Psoas muscle (tissue), 8 donors: ENCODE data around the gene TASOR2. TPM values are rescaled to one million over a fixed set of nuclear protein-coding genes. Genes with fewer than 3 reads are reported as not detected.

Experiments used
- ATAC-seq, 4 donors: fragments of 200-7000 bp; cut with Tn5 transposase; one replicate each; pipeline ENCODE4 v1.9.1; 2020; ENCODE audit warnings: moderate library complexity in 3 of 4, mild to moderate bottlenecking in 2 of 4
- DNase-seq, 2 donors: peaks; one replicate each; pipeline ENCODE4 v3.0.0-alpha.2; 2020
- H3K27ac ChIP-seq: fragments of 200-600 bp; one replicate; pipeline ENCODE4 v1.8.0; 2022
- H3K27me3 ChIP-seq, 3 donors: fragments of 200-600 bp in 1 of 3; one replicate each; pipeline versions ENCODE4 v1.6.1 to v1.8.0; 2013 to 2022; ENCODE audit warnings: low read length in 2 of 3, mild to moderate bottlenecking in 2 of 3, moderate library complexity in 1 of 3; ENCODE audit not compliant: insufficient read depth in 3 of 3
- H3K36me3 ChIP-seq, 2 donors: fragments of 200-600 bp in 1 of 2; one replicate each; pipeline versions ENCODE4 v1.6.1 to v1.8.0; 2013 to 2022; ENCODE audit warnings: low read depth in 1 of 2, mild to moderate bottlenecking in 1 of 2, moderate library complexity in 1 of 2; ENCODE audit not compliant: insufficient read depth in 1 of 2
- H3K4me1 ChIP-seq: fragments of 200-600 bp; one replicate; pipeline ENCODE4 v1.8.0; 2022
- H3K4me3 ChIP-seq: fragments of 200-600 bp; one replicate; pipeline ENCODE4 v1.8.0; 2022; ENCODE audit warnings: mild to moderate bottlenecking
- H3K9me3 ChIP-seq: fragments of 200-600 bp; one replicate; pipeline ENCODE4 v1.8.0; 2022
- CTCF ChIP-seq: fragments of 200-600 bp; IDR thresholded peaks from one replicate; pipeline ENCODE4 v1.8.0; 2022; ENCODE audit warnings: antibody characterized with exemption
- WGBS, 3 donors: extraction: QIAGEN DNeasy Blood & Tissue Kit; methylation state at CpG; one replicate each; pipeline versions ENCODE4 v1.1.6 to v1.1.7; 2013; 5-methylcytosine and 5-hydroxymethylcytosine counted together
- intact Hi-C, 2 donors: fragments of 100-400 bp; cut with DNase I; formaldehyde crosslinking; loops; one replicate each; pipeline versions ENCODE4 v1.11.0 to v1.14.2; 2022
- polyA plus RNA-seq, 3 donors: library from polyadenylated mRNA; stranded (reverse); fragments of 200-250 nt; gene quantifications; one replicate each; pipeline ENCODE4 v1.2.3, GENCODE V29; 2013
- total RNA-seq, 4 donors: library from RNA; stranded (reverse); fragmentation: NEBNext Ultra II Directional in 2 of 4; extraction: Animal tissue kit (Norgen Biotek cat#: 25700) in 2 of 4; gene quantifications; one replicate each; pipeline versions ENCODE4 v1.2.1 to v1.2.4, GENCODE V29; 2021 to 2023
- donor health status: healthy with polysubstance abuse.
- donor health status: DM: no; HTN: no; CAD: no; lungs with moderate emphysema.
- donor health status: Bipolar disorder and iron deficiency.
- donor health status: healthy.
- donor health status: DM: yes; HTN: yes; CAD: no.
- donor health status: DM: no; HTN: no; CAD: no.
- donor health status: DM: no; HTN: no; CAD: no.
- donor health status: DM: yes; HTN: yes; CAD: no.

The TASOR2 gene
- total and polyA plus RNA-seq, 7 donors, result 8.2 to 45.6 (median 31.5) TPM

- Histone ChIP-seq H3K9me3 (no peaks in the 10 kb centered on the region), H3K4me1 (no peaks in the 10 kb centered on the region), H3K27ac (no peak overlapping the region), H3K36me3 (no peaks in the 10 kb centered on the region), H3K4me3 (no peak overlapping the region), H3K27me3 (no peaks in the 10 kb centered on the region)
- no peak for ATAC-seq
- TF ChIP-seq CTCF, result no peak
- DNase-seq, result no peak
- 63 to 81% (median 81%) methylated on average over 2 of the region's 2 CpGs for WGBS, 3 donors
- intact Hi-C loops, result loop anchor here in 1 of 2 donors (10.0 kb wide), 1 partner anchor 195 kb away; no protein-coding TSS in a partner anchor
Observed at GRCh38 chr10:5679606-5680005, 5.0 kb upstream of the TASOR2 start.

- no peak overlapping the region for H3K4me3 ChIP-seq
- DNase-seq (no peak), ATAC-seq (no peak)
- H3K9me3 ChIP-seq, result no peaks in the 10 kb centered on the region
- H3K36me3 ChIP-seq, result no peaks in the 10 kb centered on the region
- peaks cover 11% of the 10 kb centered on the region for H3K4me1 ChIP-seq
- H3K27me3 ChIP-seq, result no peaks in the 10 kb centered on the region
- 70 to 80% (median 76%) methylated on average over 5 of the region's 5 CpGs for WGBS, 3 donors
- intact Hi-C loops, result loop anchor here in 1 of 2 donors (10.0 kb wide), 1 partner anchor 193 kb away; no protein-coding TSS in a partner anchor
- no peak for TF ChIP-seq CTCF
- no peak overlapping the region for H3K27ac ChIP-seq
Observed at GRCh38 chr10:5681930-5682329, 2.7 kb upstream of the TASOR2 start.

GRCh38 chr10:5683065-5683464 is 1.6 kb upstream of the TASOR2 start:
- intact Hi-C loops, result loop anchor here in 1 of 2 donors (10.0 kb wide), 1 partner anchor 192 kb away; no protein-coding TSS in a partner anchor
- Histone ChIP-seq H3K9me3 (no peaks in the 10 kb centered on the region), H3K27me3 (no peaks in the 10 kb centered on the region), H3K27ac (no peak overlapping the region), H3K4me1 (peaks cover 19% of the 10 kb centered on the region), H3K36me3 (no peaks in the 10 kb centered on the region), H3K4me3 (no peak overlapping the region)
- no peak for ATAC-seq
- TF ChIP-seq CTCF, result no peak
- 75 to 82% (median 81%) methylated on average over 3 of the region's 3 CpGs for WGBS, 3 donors
- no peak for DNase-seq

GRCh38 chr10:5684971-5685763 is 529 bp downstream of the TASOR2 start:
- intact Hi-C loops, result loop anchor here (5.0 to 10.0 kb wide), 2 partner anchors 187 to 190 kb away; no protein-coding TSS in a partner anchor

More at GRCh38 chr10:5684971-5685763, 529 bp downstream of the TASOR2 start:
- H3K27ac ChIP-seq, result peak overlapping the region; percentile 97
- 0 to 1% (median 1%) methylated on average over 57 to 77 of the region's 77 CpGs for WGBS, 3 donors
- no peaks in the 10 kb centered on the region for H3K9me3 ChIP-seq
- H3K4me3 ChIP-seq, result peak overlapping the region; percentile 86
- H3K36me3 ChIP-seq, result no peaks in the 10 kb centered on the region
- no peaks in the 10 kb centered on the region for H3K27me3 ChIP-seq
- peaks cover 21% of the 10 kb centered on the region for H3K4me1 ChIP-seq
- DNase-seq (peak; percentile 66 to 74), ATAC-seq (peak; percentile 54 to 76 (median 66))
- TF ChIP-seq CTCF, result peak; percentile 49
